A549 (cell line): ENCODE measurements around the gene ATXN7L1. TPM values are rescaled to one million over a fixed set of nuclear protein-coding genes. Genes with fewer than 3 reads are reported as not detected.

ENCODE experiments used
- ATAC-seq, 2 experiments: fragments of 200-7000 bp in 1 of 2; fragments of >200 bp in 1 of 2; cut with Nextera tagmentation in 1 of 2; cut with Tn5 transposase in 1 of 2; 3 replicates each; pipeline versions ENCODE4 v1.8.0 to v1.9.1; 2018 to 2020; ENCODE audit warnings: mild to moderate bottlenecking in 1 of 2, moderate library complexity in 1 of 2
- CTCF ChIA-PET: fragments of 300-600 bp; sonication (Branson Sonifier 250); formaldehyde crosslinking; extraction: SDS; loops from one replicate; lab custom pipeline; 2021; ENCODE audit warnings: antibody characterized with exemption, inconsistent platforms; lab: Yijun Ruan, JAX
- POLR2A ChIA-PET: fragments of 350-600 bp; formaldehyde crosslinking; extraction: SDS; loops from one replicate; lab custom pipeline; 2021; ENCODE audit warnings: antibody characterized with exemption, inconsistent platforms; lab: Yijun Ruan, JAX
- DNase-seq, 2 experiments: peaks; one replicate each; pipeline versions ENCODE4 v3.0.0 to v3.0.0-alpha.2; 2011 to 2016; ENCODE audit warnings: low read depth in 1 of 2, low spot score in 1 of 2
- FAIRE-seq: peaks from 2 replicates; lab custom pipeline; 2011; peaks lifted over from hg19 to GRCh38; lab: Jason Lieb, UNC
- H3K27ac ChIP-seq, 2 experiments: fragments of >200 bp; sonication (Bioruptor Twin); formaldehyde crosslinking; 3 replicates each; pipeline ENCODE4 v1.5.1; 2016 to 2017
- H3K4me1 ChIP-seq: fragments of >200 bp; sonication (Bioruptor Twin); formaldehyde crosslinking; 3 replicates; pipeline ENCODE4 v1.6.1; 2016
- H3K4me2 ChIP-seq: fragments of >200 bp; sonication (Bioruptor Twin); formaldehyde crosslinking; 3 replicates; pipeline ENCODE4 v1.6.1; 2016
- H3K4me3 ChIP-seq: fragments of >200 bp; sonication (Bioruptor Twin); formaldehyde crosslinking; 3 replicates; pipeline ENCODE4 v1.5.1; 2016
- H3K9me3 ChIP-seq: fragments of >200 bp; sonication (Bioruptor Twin); formaldehyde crosslinking; 3 replicates; pipeline ENCODE4 v1.6.1; 2016
- CBX8 ChIP-seq: fragments of 200-600 bp; sonication (generic); IDR thresholded peaks from 2 replicates; pipeline ENCODE4 v1.6.1; 2016
- CTCF ChIP-seq: fragments of >200 bp; sonication (Bioruptor Twin); formaldehyde crosslinking; IDR thresholded peaks from 3 replicates; pipeline ENCODE4 v1.5.1; 2016
- E2F6 ChIP-seq: IDR thresholded peaks from 2 replicates; pipeline ENCODE4 v1.6.1; 2012; ENCODE audit warnings: low read depth, borderline replicate concordance
- EHMT2 ChIP-seq: fragments of 200-600 bp; sonication (generic); IDR thresholded peaks from 2 replicates; pipeline ENCODE4 v1.6.1; 2016; ENCODE audit warnings: antibody characterized with exemption, low read depth, mild to moderate bottlenecking, moderate library complexity
- EP300 ChIP-seq, 2 experiments: fragments of >200 bp; sonication (Bioruptor Twin); formaldehyde crosslinking; IDR thresholded peaks; 2 replicates in 1 of 2; 3 replicates in 1 of 2; pipeline ENCODE4 v1.6.1; 2016 to 2017
- FOSL2 ChIP-seq, 2 experiments: fragments of 450-650 bp in 1 of 2; fragments of >200 bp in 1 of 2; sonication (Bioruptor Twin) in 1 of 2; formaldehyde crosslinking; IDR thresholded peaks; 2 replicates each; pipeline versions ENCODE4 v1.5.0 to v1.6.1; 2016 to 2020; ENCODE audit warnings: mild to moderate bottlenecking in 1 of 2, moderate library complexity in 1 of 2
- GATA3 ChIP-seq: IDR thresholded peaks from 2 replicates; pipeline ENCODE4 v1.6.1; 2012; ENCODE audit warnings: borderline replicate concordance
- HDAC2 ChIP-seq: fragments of 200-600 bp; sonication (generic); IDR thresholded peaks from 2 replicates; pipeline ENCODE4 v1.6.1; 2016
- HES2 ChIP-seq: fragments of >200 bp; sonication (Bioruptor Twin); formaldehyde crosslinking; IDR thresholded peaks from 2 replicates; pipeline ENCODE4 v1.6.1; 2016
- HEYL ChIP-seq: fragments of 250-450 bp; sonication (Bioruptor Pico); IDR thresholded peaks from 2 replicates; pipeline ENCODE4 v1.8.0; 2021; ENCODE audit warnings: mild to moderate bottlenecking, moderate library complexity
- MAFK ChIP-seq: fragments of 450-650 bp; IDR thresholded peaks from 2 replicates; pipeline ENCODE4 v1.6.1; 2014; ENCODE audit not compliant: partially characterized antibody
- MAX ChIP-seq: IDR thresholded peaks from 2 replicates; pipeline ENCODE4 v1.6.1; 2012
- MAZ ChIP-seq: fragments of 150-350 bp; IDR thresholded peaks from 2 replicates; pipeline ENCODE4 v1.6.1; 2014; ENCODE audit warnings: antibody characterized with exemption, low read depth, low read length, borderline replicate concordance
- NFE2L2 ChIP-seq: fragments of 150-350 bp; conservative IDR thresholded peaks from 2 replicates; pipeline ENCODE4 v1.6.1; 2014; ENCODE audit warnings: low read length
- NPAS2 ChIP-seq: fragments of 250-450 bp; sonication (Bioruptor Pico); IDR thresholded peaks from 2 replicates; pipeline ENCODE4 v1.8.0; 2022; ENCODE audit warnings: mild to moderate bottlenecking, moderate library complexity, borderline replicate concordance
- PHF8 ChIP-seq: fragments of 200-600 bp; sonication (generic); IDR thresholded peaks from 2 replicates; pipeline ENCODE4 v1.6.1; 2016; ENCODE audit warnings: low read depth, mild to moderate bottlenecking, antibody characterized with exemption, moderate library complexity, borderline replicate concordance
- POLR2A ChIP-seq: IDR thresholded peaks from 2 replicates; pipeline ENCODE4 v1.6.1; 2012; ENCODE audit warnings: mild to moderate bottlenecking, low read length
- POLR2AphosphoS2 ChIP-seq: conservative IDR thresholded peaks from 2 replicates; pipeline ENCODE4 v1.6.1; 2012; ENCODE audit warnings: low read length, improper control_type of control experiment, inconsistent platforms
- RAD21 ChIP-seq, 2 experiments: fragments of >200 bp in 1 of 2; sonication (Bioruptor Twin) in 1 of 2; formaldehyde crosslinking in 1 of 2; IDR thresholded peaks in 1 of 2; conservative IDR thresholded peaks in 1 of 2; 2 replicates in 1 of 2; 3 replicates in 1 of 2; pipeline ENCODE4 v1.6.1; 2012 to 2018; ENCODE audit warnings: inconsistent platforms in 1 of 2
- RFX5 ChIP-seq: fragments of 450-650 bp; IDR thresholded peaks from 2 replicates; pipeline ENCODE4 v1.7.1; 2014; ENCODE audit warnings: antibody characterized with exemption, mild to moderate bottlenecking, moderate library complexity
- SMC3 ChIP-seq: fragments of >200 bp; sonication (Bioruptor Twin); formaldehyde crosslinking; IDR thresholded peaks from 3 replicates; pipeline ENCODE4 v1.6.1; 2018; ENCODE audit warnings: inconsistent platforms
- TP53 ChIP-seq: fragments of 250-450 bp; sonication (Bioruptor Pico); IDR thresholded peaks from 2 replicates; pipeline ENCODE4 v1.5.0; 2021; ENCODE audit warnings: mild to moderate bottlenecking, moderate library complexity
- USF2 ChIP-seq: fragments of 450-650 bp; IDR thresholded peaks from 2 replicates; pipeline ENCODE4 v1.6.1; 2014; ENCODE audit warnings: antibody characterized with exemption
- ZNF302 ChIP-seq: fragments of 250-450 bp; sonication (Bioruptor Pico); IDR thresholded peaks from 2 replicates; pipeline ENCODE4 v1.9.0; 2021; ENCODE audit warnings: inconsistent platforms, mild to moderate bottlenecking, moderate library complexity
- ZSCAN20 ChIP-seq: fragments of 250-450 bp; sonication (Bioruptor Pico); IDR thresholded peaks from 2 replicates; pipeline ENCODE4 v1.8.0; 2022; ENCODE audit warnings: mild to moderate bottlenecking, moderate library complexity
- WGBS: methylation state at CpG from one replicate; pipeline ENCODE4 v1.1.6; 2017; ENCODE audit errors: missing lambda C conversion rate; 5-methylcytosine and 5-hydroxymethylcytosine counted together
- polyA plus RNA-seq, 4 experiments: library from polyadenylated mRNA; depleted of rRNA in 3 of 4; stranded (reverse); fragments of >200 nt; fragmentation: RNase III in 1 of 4; extraction: RNeasy Plus Mini Kit Qiagen cat#74134 plus additional on column Dnase treatment in 1 of 4; gene quantifications; 2 replicates in 3 of 4; 3 replicates in 1 of 4; pipeline ENCODE4 v1.2.3, GENCODE V29; 2011 to 2017

The ATXN7L1 gene
- polyA plus RNA-seq, 2 of the 4 experiments (the other 2 are of a cell fraction): 4.5 to 5.7 TPM

- POLR2A ChIA-PET: no interaction called here
- FAIRE-seq (no peak), DNase-seq (peak in 1 of 2 experiments; percentile 62), ATAC-seq (peak in 1 of 2 experiments; percentile 44; a peak in 3 of 6 replicates)
- Histone ChIP-seq H3K4me3 (peak overlapping the region; percentile 53), H3K4me2 (peak overlapping the region; percentile 84), H3K27ac (peak overlapping the region; percentile 81 to 86), H3K4me1 (peaks cover 7% of the 10 kb centered on the region; the same call in 2 of the 3 replicates), H3K9me3 (no peaks in the 10 kb centered on the region)
- CTCF ChIA-PET: interaction anchor here (1.0 to 2.2 kb wide), 4 partner anchors 9 to 15 kb away, joined by 3 to 10 read pairs (median 4); no protein-coding TSS in a partner anchor
- no peak for TF ChIP-seq MAZ
- TF ChIP-seq TP53 (CRISPR knock-in tag): no peak
- TF ChIP-seq USF2: peak; percentile 18; the same call in 1 of the 2 replicates
- 0 out of 5 replicates have a peak, but pooled peaks of 1 of the 2 experiments have one; percentile 17 for TF ChIP-seq RAD21 (conservative IDR thresholded peaks at IDR 0.05 in 1 of 2, IDR thresholded peaks at IDR 0.05 in 1 of 2)
- TF ChIP-seq CTCF: peak; percentile 35; the same call in 1 of the 3 replicates
- no peak for TF ChIP-seq EHMT2
- no peak for TF ChIP-seq HDAC2
- TF ChIP-seq ZNF302 (CRISPR knock-in tag): no peak
- no peak for TF ChIP-seq FOSL2 (IDR thresholded peaks at IDR 0.05)
- TF ChIP-seq FOSL2 (CRISPR knock-in tag; IDR thresholded peaks at IDR 0.05): peak; percentile 44
- 61% methylated on average over 22 of the region's 22 CpGs for WGBS
These were observed 296.2 kb downstream of the ATXN7L1 start for GRCh38 chr7:105580022-105580740.

GRCh38 chr7:105578496-105578895 lies 297.9 kb downstream of the ATXN7L1 start:
- CTCF ChIA-PET: interaction anchor here (0.9 to 2.2 kb wide), 2 partner anchors 8 to 24 kb away, joined by 3 to 5 read pairs; no protein-coding TSS in a partner anchor
- no peak for ATAC-seq
- peaks cover 7% of the 10 kb centered on the region; the same call in 2 of the 3 replicates for H3K4me1 ChIP-seq
- no peak overlapping the region for H3K4me3 ChIP-seq
- TF ChIP-seq NPAS2 (no peak), GATA3 (no peak), EHMT2 (no peak), PHF8 (no peak), NFE2L2 (no peak), HES2 (no peak), EP300 (IDR thresholded peaks at IDR 0.05) (no peak), POLR2AphosphoS2 (no peak), FOSL2 (IDR thresholded peaks at IDR 0.05) (no peak), FOSL2 (CRISPR knock-in tag; IDR thresholded peaks at IDR 0.05) (no peak), USF2 (no peak)
- no peak overlapping the region for H3K4me2 ChIP-seq
- DNase-seq: no peak
- POLR2A ChIA-PET: no interaction called here
- no peak overlapping the region for H3K27ac ChIP-seq
- FAIRE-seq: no peak
- 0 out of 3 replicates have a peak, but pooled peaks cover 3% of the 10 kb centered on the region for H3K9me3 ChIP-seq

GRCh38 chr7:105577251-105577650 lies 299.1 kb downstream of the ATXN7L1 start:
- POLR2A ChIA-PET: no interaction called here
- no peak for TF ChIP-seq E2F6
- TF ChIP-seq NFE2L2: no peak
- TF ChIP-seq POLR2A: no peak
- no peak for TF ChIP-seq USF2
- TF ChIP-seq CBX8: no peak
- TF ChIP-seq RFX5: no peak
- no peak for TF ChIP-seq SMC3
- no peak for TF ChIP-seq HEYL
- TF ChIP-seq ZSCAN20 (CRISPR knock-in tag): no peak
- TF ChIP-seq MAX: no peak
- no peak for TF ChIP-seq MAFK

More at GRCh38 chr7:105577251-105577650, 299.1 kb downstream of the ATXN7L1 start:
- Histone ChIP-seq H3K4me2 (no peak overlapping the region), H3K4me1 (peaks cover 7% of the 10 kb centered on the region; the same call in 2 of the 3 replicates), H3K4me3 (no peak overlapping the region), H3K27ac (no peak overlapping the region), H3K9me3 (0 out of 3 replicates have a peak, but pooled peaks cover 3% of the 10 kb centered on the region)
- FAIRE-seq (no peak), DNase-seq (no peak), ATAC-seq (no peak)
- CTCF ChIA-PET: interaction anchor here (0.6 to 1.5 kb wide), 2 partner anchors 12 to 55 kb away, joined by 3 read pairs; partner anchors contain the start of gene PUS7
- WGBS: 89% methylated on average over 1 of the region's 1 CpG
